Keratinocyte (primary cell): ENCODE data around the gene MED19. TPM values are rescaled to one million over a fixed set of nuclear protein-coding genes. Genes with fewer than 3 reads are reported as not detected.

ENCODE experiments used
- DNase-seq: peaks from one replicate; pipeline ENCODE4 v3.0.0-alpha.2; 2011; ENCODE audit warnings: low read depth, missing footprints, low spot score
- FAIRE-seq: peaks from 2 replicates; lab custom pipeline; 2011; peaks lifted over from hg19 to GRCh38; lab: Jason Lieb, UNC
- H2AFZ ChIP-seq: 2 replicates; pipeline ENCODE4 v1.6.0; 2012; ENCODE audit warnings: low read length, control low read depth, inconsistent platforms; ENCODE audit not compliant: control insufficient read depth
- H3K27ac ChIP-seq: 2 replicates; pipeline ENCODE4 v1.5.1; 2011; ENCODE audit warnings: low read length; ENCODE audit not compliant: control insufficient read depth, insufficient read depth
- H3K27me3 ChIP-seq: 3 replicates; pipeline ENCODE4 v1.6.0; 2011; ENCODE audit warnings: low read length; ENCODE audit not compliant: control insufficient read depth, insufficient read depth; ENCODE audit errors: extremely low read depth
- H3K36me3 ChIP-seq, 2 experiments: 2 replicates in 1 of 2; 3 replicates in 1 of 2; pipeline ENCODE4 v1.5.1; 2011; ENCODE audit warnings: low read length in 2 of 2, mild to moderate bottlenecking in 1 of 2; ENCODE audit not compliant: control insufficient read depth in 2 of 2, insufficient read depth in 2 of 2; ENCODE audit errors: extremely low read depth in 1 of 2
- H3K4me1 ChIP-seq: 3 replicates; pipeline ENCODE4 v1.5.1; 2011; ENCODE audit warnings: low read length; ENCODE audit not compliant: control insufficient read depth, insufficient read depth; ENCODE audit errors: extremely low read depth
- H3K4me2 ChIP-seq: 3 replicates; pipeline ENCODE4 v1.6.0; 2011; ENCODE audit warnings: low read depth, low read length; ENCODE audit not compliant: control insufficient read depth, insufficient read depth; ENCODE audit errors: extremely low read depth
- H3K4me3 ChIP-seq, 3 experiments: fragments of 200-600 bp in 1 of 3; sonication (generic) in 1 of 3; 2 replicates in 2 of 3; 3 replicates in 1 of 3; pipeline ENCODE4 v1.5.1; 2011 to 2016; ENCODE audit warnings: low read length in 3 of 3, mild to moderate bottlenecking in 3 of 3, control low read depth in 2 of 3, inconsistent platforms in 1 of 3, low read depth in 1 of 3, mixed read lengths in 1 of 3, mixed run types in 1 of 3, moderate library complexity in 1 of 3; ENCODE audit not compliant: control insufficient read depth in 2 of 3, insufficient read depth in 2 of 3; ENCODE audit errors: extremely low read depth in 1 of 3
- H3K79me2 ChIP-seq: 2 replicates; pipeline ENCODE4 v1.6.0; 2012; ENCODE audit warnings: low read length; ENCODE audit not compliant: control insufficient read depth, insufficient read depth
- H3K9ac ChIP-seq: 3 replicates; pipeline ENCODE4 v1.6.0; 2011; ENCODE audit warnings: low read length; ENCODE audit not compliant: control insufficient read depth, insufficient read depth; ENCODE audit errors: extremely low read depth
- H3K9me1 ChIP-seq: 3 replicates; pipeline ENCODE4 v1.6.0; 2011; ENCODE audit warnings: low read length; ENCODE audit not compliant: control insufficient read depth, insufficient read depth; ENCODE audit errors: extremely low read depth
- H3K9me3 ChIP-seq: 2 replicates; pipeline ENCODE4 v1.5.1; 2012; ENCODE audit warnings: low read depth, low read length; ENCODE audit not compliant: control insufficient read depth
- H4K20me1 ChIP-seq: 3 replicates; pipeline ENCODE4 v1.6.0; 2011; ENCODE audit warnings: low read length; ENCODE audit not compliant: control insufficient read depth, insufficient read depth; ENCODE audit errors: extremely low read depth
- CTCF ChIP-seq, 3 experiments: IDR thresholded peaks in 1 of 3; conservative IDR thresholded peaks in 1 of 3; optimal IDR thresholded peaks in 1 of 3; 2 replicates in 2 of 3; 3 replicates in 1 of 3; pipeline versions ENCODE3 to v1.5.1; 2011; ENCODE audit warnings: low read length in 3 of 3, mild to moderate bottlenecking in 3 of 3, moderate library complexity in 2 of 3, control low read depth in 1 of 3, inconsistent platforms in 1 of 3; ENCODE audit not compliant: insufficient read depth in 2 of 3; ENCODE audit errors: extremely low read depth in 1 of 3
- EZH2 ChIP-seq: IDR thresholded peaks from one replicate; pipeline ENCODE4 v1.6.1; 2012; ENCODE audit warnings: inconsistent platforms, mild to moderate bottlenecking, low read length, moderate library complexity
- dilution Hi-C: fragments of 300-500 bp; cut with MboI; formaldehyde crosslinking; loops from one replicate; pipeline ENCODE4 v1.7.0; 2020; ENCODE audit warnings: low sequenced_read_pairs; ENCODE audit not compliant: extremely low pct_ligation_motif_present
- polyA plus RNA-seq, 5 experiments: library from polyadenylated mRNA; depleted of rRNA in 3 of 5; stranded (reverse) in 3 of 5; stranded (forward) in 1 of 5; unstranded in 1 of 5; fragments of >200 nt; gene quantifications; 1 replicate in 1 of 5; 2 replicates in 3 of 5; 3 replicates in 1 of 5; pipeline versions ENCODE4 v1.2.1 to v1.2.3, GENCODE V29; 2011 to 2012; ENCODE audit warnings: missing spikeins in 2 of 5, low read depth in 1 of 5, low replicate concordance in 1 of 5

Gene MED19
- polyA plus RNA-seq, 1 donor (not counting 4 experiments of a cell fraction or from before 2014, with no cell fraction given) = 19.3 TPM

- peaks cover 19% of the 10 kb centered on the region for H3K4me1 ChIP-seq
Measured at GRCh38 chr11:57667117-57667735, 44.8 kb downstream of the MED19 start.

DNA sequence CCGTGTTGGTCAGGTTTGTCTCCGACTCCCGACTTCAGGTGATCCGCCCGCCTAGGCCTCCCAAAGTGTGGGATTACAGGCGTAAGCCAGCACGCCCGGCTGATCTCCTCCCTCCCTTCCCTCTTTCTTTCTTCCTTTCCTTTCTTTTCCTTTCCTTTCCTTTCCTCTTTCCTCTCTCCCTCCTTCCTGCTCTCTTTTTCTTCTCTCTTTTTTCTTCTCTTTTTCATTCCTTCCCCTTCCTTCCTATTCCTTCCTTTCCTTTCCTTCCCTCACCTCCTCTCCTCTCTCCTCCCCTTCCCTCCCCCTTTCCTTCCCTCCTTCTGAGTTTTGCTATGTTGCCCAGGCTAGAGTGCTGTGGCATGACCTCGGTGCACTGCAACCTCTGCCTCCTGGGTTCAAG, 48.0 kb downstream of the MED19 start:
- Histone ChIP-seq H3K27ac (no peak overlapping the region), H3K9me3 (no peaks in the 10 kb centered on the region), H2AFZ (no peak overlapping the region), H3K36me3 (peaks cover 7% of the 10 kb centered on the region in 2 experiments), H3K4me1 (peaks cover 6% of the 10 kb centered on the region), H3K9me1 (no peaks in the 10 kb centered on the region), H3K79me2 (peaks cover 23% of the 10 kb centered on the region), H3K4me3 (no peak overlapping the region), H3K4me2 (no peak overlapping the region), H4K20me1 (no peaks in the 10 kb centered on the region), H3K27me3 (no peaks in the 10 kb centered on the region), H3K9ac (no peak overlapping the region)
- dilution Hi-C loops = no loop called here
- no peak for DNase-seq
- no peak for FAIRE-seq
- TF ChIP-seq EZH2 = no peak
- TF ChIP-seq CTCF (optimal IDR thresholded peaks at IDR 0.05 in 1 of 3, IDR thresholded peaks at IDR 0.05 in 1 of 3, conservative IDR thresholded peaks at IDR 0.05 in 1 of 3; ENCODE audit: extremely low read depth in 1 of 3, insufficient read depth in 2 of 3, low read length in 3 of 3) = no peak

More at GRCh38 chr11:57667117-57667735, 44.8 kb downstream of the MED19 start:
- no peaks in the 10 kb centered on the region for H4K20me1 ChIP-seq
- FAIRE-seq (peak; percentile 57), DNase-seq (peak; percentile 92)
- H3K36me3 ChIP-seq = peaks cover 3 to 4% of the 10 kb centered on the region in 2 experiments
- no peak for TF ChIP-seq CTCF (optimal IDR thresholded peaks at IDR 0.05 in 1 of 3, IDR thresholded peaks at IDR 0.05 in 1 of 3, conservative IDR thresholded peaks at IDR 0.05 in 1 of 3; ENCODE audit: extremely low read depth in 1 of 3, insufficient read depth in 2 of 3, low read length in 3 of 3)
- no peak for TF ChIP-seq EZH2
- H3K79me2 ChIP-seq = peaks cover 39% of the 10 kb centered on the region
- peak overlapping the region; percentile 99 for H3K27ac ChIP-seq
- dilution Hi-C loops = no loop called here
- H3K4me3 ChIP-seq = peak overlapping the region; percentile 69 to 98 (median 92)
- H3K9ac ChIP-seq = peak overlapping the region; percentile 98
- peak overlapping the region; percentile 91 for H2AFZ ChIP-seq
- H3K27me3 ChIP-seq = no peaks in the 10 kb centered on the region
- no peaks in the 10 kb centered on the region for H3K9me1 ChIP-seq
- peak overlapping the region; percentile 99 for H3K4me2 ChIP-seq
- no peaks in the 10 kb centered on the region for H3K9me3 ChIP-seq
